Activated naive CD4-positive, alpha-beta T cell treated with anti-CD3 and anti-CD28 coated beads, Interleukin-2, amount 50 U/mL, for 16 hours (primary cell): Measurements from ENCODE around the gene ENO3.
A peak's percentile ranks its signal among the peaks of the same experiment; 100 is the strongest.
"Not testable (repeated sequence)": the region's sequence is repeated elsewhere in the genome, so short reads cannot be mapped to it uniquely, and the experiment has no call there.

ENCODE experiments used
- DNase-seq: peaks from one replicate; pipeline ENCODE4 v3.0.0-alpha.2; 2020

ENO3 gene

DNA sequence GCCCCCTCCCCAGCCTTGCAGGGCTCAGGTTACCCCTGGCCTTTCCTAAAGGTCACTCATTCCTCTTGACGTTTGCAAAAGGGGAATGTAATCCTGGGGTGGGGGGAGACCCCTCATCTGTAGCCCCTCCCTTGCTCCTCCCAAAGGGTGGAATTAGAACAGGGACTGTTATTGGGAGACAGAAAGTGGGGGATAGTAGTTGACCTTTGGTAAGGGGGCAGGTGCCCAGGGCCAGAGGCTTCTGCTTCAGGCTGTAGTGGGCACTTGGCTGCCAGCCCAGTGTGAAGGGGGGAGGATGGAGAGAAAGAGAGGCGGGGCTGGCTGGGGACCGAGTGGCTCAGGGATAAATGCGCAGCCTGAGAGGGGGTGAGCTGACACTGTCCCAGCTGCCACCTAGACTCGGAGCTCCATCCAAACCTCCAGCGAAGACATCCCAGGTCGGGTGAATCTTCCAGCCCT is at the start of gene ENO3:
Gene ENO3, plus strand, starts transcription at position 374 of the 459 bp plus-strand sequence. CDS start 711 bp downstream, outside the sequence.
- no peak for DNase-seq

DNA sequence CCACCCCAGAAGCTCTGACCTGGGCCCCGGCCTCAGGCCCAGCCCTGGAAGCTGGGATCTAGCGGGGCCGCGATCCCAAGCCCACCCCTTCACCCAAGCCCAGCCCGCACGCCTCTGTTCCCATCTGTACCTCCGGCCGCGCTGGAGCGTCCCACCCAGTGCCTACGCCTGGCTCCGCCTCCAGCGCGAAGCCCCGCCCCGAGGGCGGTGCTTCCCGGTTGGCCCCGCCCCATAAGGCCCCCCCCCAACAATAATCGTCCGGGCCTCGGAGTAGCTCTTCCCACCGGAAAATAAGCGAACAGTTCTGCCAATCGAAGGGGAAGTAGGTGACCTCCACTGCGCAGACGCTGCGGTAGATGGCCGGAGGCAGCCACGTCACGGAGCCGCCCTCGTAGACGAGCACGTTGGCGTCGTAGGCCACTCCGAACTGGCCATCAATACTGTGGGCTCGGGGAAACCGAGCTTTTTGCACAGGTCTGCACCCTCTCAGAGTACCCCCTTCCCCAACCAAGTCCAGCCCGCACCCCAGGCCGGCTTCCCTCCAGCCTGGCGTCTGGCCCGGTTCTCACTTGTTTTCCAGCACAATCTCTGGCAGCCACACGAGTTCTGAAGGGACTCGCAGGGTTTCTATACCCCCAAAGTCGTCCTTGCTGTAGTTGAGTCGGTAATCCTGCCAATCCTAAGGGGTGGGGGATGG is 49.1 kb upstream of the ENO3 start:
- DNase-seq: no peak

DNA sequence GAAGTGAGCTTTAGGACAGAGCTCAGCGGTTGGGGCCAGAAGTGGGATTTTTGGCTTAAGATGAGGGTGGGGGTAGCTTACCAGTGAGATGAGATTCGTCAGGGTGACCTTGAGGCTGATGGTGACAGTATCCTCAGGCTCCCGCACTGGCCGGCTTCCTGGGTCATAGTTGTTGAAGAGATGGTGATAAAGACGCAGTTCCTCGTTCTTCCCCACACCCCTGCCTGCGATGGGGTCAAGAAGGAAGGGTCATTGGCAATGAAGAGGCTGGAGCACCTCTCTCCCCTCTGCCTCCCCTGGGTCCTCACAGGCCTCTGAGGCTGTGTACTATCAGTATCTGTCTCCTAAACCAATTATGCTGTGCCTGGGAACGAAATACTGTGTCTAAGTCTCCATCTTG is 48.4 kb upstream of the ENO3 start:
- no peak for DNase-seq

DNA sequence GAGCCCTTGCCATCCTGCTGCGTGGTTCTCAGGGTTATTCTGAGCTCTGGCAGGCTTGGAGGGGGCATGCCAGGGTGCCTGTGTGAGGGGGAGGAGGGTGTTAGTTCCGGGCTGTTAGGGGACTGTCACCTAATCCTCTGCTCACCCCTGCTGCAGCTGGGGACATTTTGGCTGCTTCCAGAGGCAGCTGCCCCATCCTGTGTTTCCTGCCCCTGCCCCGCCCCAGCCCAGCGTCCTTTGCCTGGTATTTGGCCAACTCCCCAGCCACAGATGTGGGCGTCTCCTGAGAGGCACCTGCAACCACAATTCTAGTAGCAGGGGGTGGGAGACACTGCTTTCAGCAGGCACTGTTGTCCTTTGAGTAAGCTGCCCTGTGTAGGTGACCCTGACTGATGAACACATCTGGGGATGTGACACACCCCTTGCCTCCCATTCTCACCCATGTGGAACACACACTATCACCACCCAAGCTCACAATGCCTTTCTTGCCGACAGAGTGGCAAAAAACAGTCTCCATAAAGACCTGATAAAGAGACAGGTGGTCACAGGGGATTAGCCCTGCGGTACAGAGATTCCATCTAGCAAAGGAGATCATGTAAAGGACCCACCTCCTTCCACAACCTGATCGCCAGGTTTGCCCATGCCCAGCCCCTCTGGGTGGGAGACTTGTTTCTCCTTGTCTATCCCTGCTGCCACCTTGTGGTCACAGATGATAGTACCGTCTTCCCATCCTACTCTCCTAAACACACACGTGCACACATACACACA is 47.7 kb upstream of the ENO3 start, which contains the start of gene CHRNE:
Gene CHRNE, minus strand, starts transcription at position 48 of the 768 bp plus-strand sequence. Its CDS starts 35 bp downstream, at position 13.
- peak; percentile 76 for DNase-seq

DNA sequence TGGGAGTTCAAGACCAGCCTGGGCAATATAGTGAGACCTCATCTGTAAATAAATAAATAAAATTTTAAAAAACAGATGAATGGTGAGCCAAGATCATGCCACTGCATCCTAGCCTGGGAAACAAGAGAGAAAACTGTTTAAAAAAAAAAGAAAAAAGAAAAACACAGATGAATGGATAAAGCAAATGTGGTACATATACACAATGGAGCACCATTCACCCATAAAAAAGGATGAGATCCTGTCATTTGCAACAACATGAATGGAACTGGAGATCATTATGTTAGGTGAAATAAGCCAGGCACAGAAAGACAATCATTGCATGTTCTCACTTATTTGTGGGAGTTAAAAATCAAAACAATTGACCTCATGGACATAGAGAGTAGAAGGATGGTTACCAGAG is 44.3 kb upstream of the ENO3 start:
- DNase-seq: not testable (repeated sequence)

DNA sequence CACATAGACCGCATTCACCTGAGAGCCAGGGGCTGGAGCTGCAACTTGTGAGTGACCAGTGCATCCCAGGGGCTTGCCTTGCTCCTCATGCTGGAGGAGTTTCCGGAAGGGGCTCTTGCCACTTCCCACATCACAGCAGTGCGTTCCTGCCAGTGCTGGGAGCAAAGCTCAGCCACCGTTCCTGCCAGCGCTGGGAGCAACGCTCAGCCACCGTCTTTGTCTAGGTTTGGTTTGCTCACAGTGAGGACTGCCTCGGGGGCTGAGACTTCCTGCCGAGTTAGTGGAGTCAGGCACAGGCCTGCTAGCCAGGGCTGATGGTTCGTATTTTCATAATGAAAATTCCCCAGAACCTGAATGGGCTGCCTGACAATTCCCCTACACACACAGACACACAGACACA is 42.6 kb upstream of the ENO3 start:
- no peak for DNase-seq

DNA sequence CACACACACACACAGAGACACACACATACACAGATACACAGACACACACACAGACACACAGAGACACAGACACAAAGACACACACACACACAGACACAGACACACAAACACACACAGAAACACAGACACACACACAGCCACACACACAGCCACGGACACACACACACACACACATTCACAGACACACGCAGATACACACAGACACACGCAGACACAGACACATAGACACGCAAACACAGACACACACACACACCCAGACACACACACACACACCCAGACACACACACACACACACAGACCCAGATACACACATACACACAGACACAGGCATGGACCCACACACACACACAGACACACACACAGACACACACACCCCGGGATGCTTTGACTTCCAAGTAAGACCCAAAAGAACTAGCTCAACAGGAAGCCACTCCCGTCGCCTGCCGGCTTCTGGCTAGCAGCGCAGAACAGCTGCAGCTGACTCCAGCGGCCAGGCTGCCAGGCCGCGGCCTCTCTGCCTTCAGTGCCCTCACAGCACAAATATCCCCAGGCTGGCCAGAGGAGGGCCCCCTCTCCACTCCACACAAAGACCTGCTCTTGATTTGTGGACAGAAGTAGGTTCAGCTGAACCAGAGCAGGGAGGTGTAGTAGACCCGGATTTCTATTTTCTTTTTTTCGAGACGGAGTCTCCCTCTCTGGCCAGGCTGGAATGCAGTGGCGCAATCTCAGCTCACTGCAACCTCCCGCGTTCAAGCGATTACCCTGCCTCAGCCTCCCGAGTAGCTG is 42.0 kb upstream of the ENO3 start:
- DNase-seq: peak; percentile 73

DNA sequence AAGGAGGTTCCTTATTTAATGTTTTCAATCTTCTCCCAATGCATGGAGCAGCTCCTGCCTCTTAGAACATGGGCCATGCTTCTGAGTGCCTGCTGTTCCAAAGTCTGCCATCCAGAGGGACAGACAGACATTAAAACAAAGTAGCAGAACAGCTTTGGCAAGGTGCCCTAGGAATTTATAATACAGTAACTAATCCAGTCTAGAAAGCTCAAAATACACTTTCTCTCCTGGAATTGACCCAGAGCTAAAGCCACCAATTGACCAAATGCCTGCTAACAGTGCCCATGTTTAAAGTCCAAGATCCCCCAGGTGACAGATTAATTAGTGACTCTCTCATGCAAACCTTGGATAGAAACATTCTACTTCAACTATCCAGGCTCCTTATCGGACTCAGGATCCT is 36.9 kb upstream of the ENO3 start:
- DNase-seq: no peak

DNA sequence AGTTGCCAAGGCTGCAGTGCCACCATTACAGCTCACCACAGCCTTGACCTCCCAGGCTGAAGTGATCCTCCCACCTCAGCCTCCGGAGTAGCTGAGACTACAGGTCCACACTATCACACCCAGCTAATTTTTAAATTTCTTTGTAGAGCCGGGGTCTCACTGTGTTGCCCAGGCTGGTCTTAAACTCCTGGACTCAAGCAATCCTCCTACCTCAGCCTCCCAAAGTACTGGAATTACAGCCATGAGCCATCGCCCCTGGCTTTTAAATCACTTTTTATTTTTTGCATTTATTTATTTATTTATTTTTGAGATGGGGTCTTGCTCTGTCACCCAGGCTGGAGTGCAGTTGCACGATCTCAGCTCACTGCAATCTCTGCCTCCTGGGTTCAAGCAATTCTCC is 36.4 kb upstream of the ENO3 start:
- DNase-seq: not testable (repeated sequence)

DNA sequence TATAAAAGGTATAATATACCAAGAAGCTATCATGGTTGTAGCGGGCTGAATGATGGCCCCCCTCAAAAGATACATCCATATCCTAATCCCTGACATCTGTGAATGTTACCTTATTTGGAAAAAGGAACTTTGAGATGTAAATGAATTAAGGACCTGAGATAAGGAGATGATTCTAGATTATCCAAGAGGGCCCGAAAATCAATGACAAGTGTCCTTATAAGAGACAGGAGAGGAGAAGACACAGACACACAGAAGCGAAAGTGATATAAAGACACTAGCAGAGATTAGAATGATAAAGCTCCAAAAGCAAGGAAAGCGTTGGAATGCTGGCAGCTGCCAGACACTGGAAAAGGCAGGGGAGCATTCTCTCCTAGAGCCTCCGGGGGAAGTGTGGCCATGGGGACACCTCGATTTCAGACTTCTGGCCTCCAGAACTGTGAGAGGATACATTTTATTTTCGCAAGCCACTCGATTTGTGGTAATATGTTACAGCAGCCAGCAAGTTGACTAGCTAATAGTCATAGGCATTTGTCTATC is 31.3 kb upstream of the ENO3 start:
- no peak for DNase-seq

DNA sequence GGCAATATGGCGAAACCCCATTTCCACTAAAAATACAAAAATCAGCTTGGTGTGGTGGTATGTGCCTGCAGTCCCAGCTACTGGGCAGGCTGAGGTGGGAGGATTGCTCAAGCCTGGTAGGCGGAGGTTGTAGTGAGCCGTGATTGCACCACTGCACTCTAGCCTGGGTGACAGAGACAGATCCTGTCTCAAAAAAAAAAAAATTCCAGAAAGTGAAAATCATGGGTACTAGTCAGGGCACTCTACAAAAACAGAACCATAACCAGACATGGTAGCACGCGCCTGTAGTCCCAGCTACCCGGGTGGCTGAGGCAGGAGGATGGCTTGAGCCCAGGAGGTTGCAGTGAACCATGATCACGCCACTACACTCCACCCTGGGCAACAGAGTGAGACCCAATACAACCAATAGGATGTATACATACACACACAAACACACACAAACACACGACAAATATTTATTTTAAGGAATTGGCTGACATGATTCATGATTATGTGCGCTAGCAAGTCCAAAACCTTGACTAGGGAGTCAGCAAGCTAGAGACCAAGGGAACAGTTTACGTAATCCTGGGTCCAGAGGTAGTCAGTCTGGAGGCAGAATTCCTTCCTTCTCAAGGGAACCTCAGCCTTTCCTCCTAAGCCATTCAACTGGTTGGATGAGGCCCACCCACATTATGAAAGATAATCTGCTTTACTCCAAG is 30.4 kb upstream of the ENO3 start:
- DNase-seq: no peak

DNA sequence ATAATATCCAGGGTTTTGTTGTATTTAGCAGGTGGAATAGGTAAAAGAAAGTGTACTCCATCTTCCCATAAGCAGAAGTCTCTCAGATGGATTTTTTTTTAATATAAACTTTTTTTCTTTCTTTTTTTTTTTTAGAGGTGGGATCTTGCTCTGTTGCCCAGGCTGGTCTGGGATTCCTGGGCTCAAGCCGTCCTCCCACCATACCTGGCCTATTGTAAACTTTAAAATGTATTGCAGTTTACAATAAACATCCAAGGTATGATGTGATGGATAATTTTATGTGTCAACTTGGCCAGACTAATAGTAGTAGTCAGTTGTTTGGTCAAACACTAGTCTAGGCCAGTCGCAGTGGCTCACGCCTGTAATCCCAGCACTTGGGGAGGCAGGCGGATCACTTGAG is 29.6 kb upstream of the ENO3 start:
- DNase-seq: no peak

DNA sequence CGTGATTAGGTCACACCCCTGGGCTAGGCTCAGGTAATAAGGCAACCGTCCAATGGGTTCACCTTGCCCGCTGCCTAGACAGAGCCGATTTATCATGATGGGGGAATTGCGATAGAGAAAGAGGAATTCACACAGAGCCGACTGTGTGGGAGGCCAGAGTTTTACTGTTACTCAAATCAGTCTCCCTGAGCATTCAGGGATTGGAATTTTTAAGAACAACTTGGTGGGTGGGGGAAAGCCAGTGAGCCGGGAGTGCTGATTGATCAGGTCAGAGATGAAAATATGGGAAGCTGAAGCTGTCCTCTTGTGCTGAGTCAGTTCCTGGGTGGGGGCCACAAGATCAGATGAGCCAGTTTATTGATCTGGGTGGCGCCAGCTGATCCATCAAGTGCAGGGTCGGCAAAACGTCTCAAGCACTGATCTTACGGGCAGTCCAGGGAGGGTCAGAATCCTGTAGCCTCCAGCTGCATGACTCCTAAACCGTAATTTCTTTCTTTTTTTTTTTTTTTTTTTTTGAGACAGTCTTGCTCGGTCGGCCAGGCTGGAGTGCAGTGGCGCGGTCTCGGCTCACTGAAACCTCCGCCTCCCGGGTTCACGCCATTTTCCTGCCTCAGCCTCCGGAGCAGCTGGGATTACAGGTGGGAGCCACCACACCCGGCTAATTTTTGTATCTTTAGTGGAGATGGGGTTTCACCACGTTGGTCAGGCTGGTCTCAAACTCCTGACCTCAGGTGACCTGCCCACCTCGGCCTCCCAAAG is 24.2 kb upstream of the ENO3 start:
- not testable (repeated sequence) for DNase-seq

DNA sequence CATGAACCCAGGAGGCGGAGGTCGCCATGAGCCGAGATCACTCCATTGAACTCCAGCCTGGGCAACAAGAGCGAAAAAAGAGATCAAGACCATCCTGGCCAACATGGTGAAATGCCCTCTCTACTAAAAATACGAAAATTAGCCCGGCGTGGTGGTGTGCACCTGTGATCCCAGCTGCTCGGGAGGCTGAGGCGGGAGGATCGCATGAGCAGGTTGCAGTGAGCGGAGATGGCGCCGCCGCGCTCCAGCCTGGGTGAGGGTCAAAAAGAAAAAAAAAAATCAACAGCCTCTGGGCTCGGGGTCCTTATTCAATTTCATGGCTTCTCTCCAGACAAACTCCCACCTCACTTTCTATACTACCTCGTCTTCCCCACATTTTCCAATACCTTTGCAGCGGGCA is 22.0 kb upstream of the ENO3 start:
- DNase-seq: no peak

DNA sequence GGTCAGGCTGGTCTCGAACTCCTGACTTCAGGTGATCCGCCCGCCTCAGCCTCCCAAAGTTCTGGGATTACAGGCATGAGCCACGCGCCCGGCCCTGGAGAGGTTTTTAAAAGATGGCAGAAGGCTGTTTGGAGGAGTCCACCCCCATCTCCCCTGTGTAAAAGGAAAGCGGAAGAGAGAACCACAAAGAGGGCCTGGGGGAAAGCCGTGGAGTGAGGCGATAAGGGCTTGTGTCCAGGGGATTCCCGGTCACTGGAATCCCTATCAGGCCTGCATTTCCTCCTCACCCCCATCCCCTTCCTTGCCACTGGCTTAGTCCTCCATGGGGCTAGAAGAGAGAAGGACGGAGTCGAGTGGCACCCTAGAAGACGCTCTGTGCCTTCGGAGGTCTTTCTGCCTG is 19.0 kb upstream of the ENO3 start, which contains the start of gene GP1BA:
Gene GP1BA, plus strand, starts transcription at position 315 of the 400 bp plus-strand sequence. CDS start 328 bp downstream, outside the sequence.
- no peak for DNase-seq

DNA sequence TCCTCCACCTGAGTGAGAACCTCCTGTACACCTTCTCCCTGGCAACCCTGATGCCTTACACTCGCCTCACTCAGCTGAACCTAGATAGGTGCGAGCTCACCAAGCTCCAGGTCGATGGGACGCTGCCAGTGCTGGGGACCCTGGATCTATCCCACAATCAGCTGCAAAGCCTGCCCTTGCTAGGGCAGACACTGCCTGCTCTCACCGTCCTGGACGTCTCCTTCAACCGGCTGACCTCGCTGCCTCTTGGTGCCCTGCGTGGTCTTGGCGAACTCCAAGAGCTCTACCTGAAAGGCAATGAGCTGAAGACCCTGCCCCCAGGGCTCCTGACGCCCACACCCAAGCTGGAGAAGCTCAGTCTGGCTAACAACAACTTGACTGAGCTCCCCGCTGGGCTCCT is 18.2 kb upstream of the ENO3 start:
- no peak for DNase-seq

DNA sequence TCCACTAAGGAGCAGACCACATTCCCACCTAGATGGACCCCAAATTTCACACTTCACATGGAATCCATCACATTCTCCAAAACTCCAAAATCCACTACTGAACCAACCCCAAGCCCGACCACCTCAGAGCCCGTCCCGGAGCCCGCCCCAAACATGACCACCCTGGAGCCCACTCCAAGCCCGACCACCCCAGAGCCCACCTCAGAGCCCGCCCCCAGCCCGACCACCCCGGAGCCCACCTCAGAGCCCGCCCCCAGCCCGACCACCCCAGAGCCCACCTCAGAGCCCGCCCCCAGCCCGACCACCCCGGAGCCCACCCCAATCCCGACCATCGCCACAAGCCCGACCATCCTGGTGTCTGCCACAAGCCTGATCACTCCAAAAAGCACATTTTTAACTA is 17.3 kb upstream of the ENO3 start:
- no peak for DNase-seq

DNA sequence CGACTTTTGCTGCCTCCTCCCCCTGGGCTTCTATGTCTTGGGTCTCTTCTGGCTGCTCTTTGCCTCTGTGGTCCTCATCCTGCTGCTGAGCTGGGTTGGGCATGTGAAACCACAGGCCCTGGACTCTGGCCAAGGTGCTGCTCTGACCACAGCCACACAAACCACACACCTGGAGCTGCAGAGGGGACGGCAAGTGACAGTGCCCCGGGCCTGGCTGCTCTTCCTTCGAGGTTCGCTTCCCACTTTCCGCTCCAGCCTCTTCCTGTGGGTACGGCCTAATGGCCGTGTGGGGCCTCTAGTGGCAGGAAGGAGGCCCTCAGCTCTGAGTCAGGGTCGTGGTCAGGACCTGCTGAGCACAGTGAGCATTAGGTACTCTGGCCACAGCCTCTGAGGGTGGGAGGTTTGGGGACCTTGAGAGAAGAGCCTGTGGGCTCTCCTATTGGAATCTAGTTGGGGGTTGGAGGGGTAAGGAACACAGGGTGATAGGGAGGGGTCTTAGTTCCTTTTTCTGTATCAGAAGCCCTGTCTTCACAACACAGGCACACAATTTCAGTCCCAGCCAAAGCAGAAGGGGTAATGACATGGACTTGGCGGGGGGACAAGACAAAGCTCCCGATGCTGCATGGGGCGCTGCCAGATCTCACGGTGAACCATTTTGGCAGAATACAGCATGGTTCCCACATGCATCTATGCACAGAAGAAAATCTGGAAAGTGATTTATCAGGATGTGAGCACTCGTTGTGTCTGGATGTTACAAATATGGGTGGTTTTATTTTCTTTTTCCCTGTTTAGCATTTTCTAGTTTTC is 16.5 kb upstream of the ENO3 start:
- DNase-seq: no peak

DNA sequence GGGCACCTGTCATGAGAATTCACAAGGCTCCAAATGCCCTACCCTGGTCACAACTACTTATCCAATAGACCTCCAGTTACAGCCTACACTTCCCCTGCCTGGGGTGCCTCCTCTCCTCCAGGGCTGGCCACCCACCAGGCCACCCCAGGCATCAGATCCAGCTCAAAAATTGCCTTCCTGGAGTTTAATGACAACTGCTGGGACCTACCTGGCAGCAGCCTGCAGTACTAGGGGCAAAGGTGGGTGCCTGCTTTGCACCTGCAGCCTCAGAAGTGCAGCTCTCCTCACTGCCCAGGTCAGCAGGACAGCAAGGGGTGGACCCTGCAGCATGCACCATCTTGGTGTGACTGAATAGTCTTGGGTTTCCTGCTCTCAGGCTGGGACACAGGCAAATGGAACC is 15.3 kb upstream of the ENO3 start:
- DNase-seq: no peak

DNA sequence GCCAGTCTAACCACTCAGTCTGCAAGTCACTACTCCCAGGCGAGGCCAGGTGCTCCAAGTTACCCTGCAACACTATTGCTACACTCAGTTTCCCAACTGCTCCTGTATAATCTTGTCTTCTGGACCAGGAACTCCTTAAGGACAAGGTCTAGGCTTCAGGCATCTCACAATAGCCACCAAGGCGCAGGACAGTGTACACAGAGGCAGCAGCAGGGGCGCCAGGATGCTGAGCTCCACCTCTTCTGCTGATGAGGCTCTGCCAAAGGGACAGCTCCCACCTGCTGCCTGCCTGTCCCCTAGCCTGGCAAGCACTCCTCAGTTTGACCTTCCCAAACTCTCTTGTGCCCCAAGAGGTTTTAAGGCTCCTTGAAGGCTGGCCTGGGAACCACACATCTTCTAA is 14.5 kb upstream of the ENO3 start:
- DNase-seq: no peak

DNA sequence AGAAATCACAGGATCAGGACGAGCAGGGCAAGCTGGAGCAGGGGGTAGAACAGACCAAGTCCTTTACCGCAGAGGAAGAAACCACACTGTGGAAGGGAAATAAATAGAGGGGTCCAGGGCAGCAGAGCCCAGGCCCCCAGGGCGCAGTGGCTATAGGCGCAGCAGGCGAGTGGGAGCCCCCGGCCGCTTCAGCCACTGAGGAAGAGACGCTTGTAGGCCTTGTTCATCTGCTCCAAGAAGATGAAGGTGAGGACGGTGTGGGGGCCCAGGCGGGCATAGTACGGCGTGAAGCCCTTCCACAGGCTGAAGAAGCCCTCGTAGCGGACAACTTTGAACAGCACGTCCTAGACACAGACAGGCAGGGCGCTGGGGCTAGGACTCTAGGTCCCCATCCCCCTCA is 13.4 kb upstream of the ENO3 start:
- no peak for DNase-seq
